Upper lobe of left lung (tissue), 4 donors: Measurements from ENCODE around the gene HTATIP2.

Experiments used
- POLR2AphosphoS5 ChIP-seq, 2 donors: sonication (generic); formaldehyde crosslinking; IDR thresholded peaks; one replicate each; pipeline ENCODE4 v1.5.1; 2017; ENCODE audit warnings: antibody characterized with exemption in 2 of 2
- TF ChIP-seq, protein P1 (sequence below), 6 experiments: fragments of 450-650 bp in 4 of 6; fragments of 200-600 bp in 2 of 6; sonication (generic) in 2 of 6; IDR thresholded peaks; one replicate each; pipeline ENCODE4 v1.5.1; 2016 to 2019; ENCODE audit warnings: antibody characterized with exemption in 6 of 6

DNA sequence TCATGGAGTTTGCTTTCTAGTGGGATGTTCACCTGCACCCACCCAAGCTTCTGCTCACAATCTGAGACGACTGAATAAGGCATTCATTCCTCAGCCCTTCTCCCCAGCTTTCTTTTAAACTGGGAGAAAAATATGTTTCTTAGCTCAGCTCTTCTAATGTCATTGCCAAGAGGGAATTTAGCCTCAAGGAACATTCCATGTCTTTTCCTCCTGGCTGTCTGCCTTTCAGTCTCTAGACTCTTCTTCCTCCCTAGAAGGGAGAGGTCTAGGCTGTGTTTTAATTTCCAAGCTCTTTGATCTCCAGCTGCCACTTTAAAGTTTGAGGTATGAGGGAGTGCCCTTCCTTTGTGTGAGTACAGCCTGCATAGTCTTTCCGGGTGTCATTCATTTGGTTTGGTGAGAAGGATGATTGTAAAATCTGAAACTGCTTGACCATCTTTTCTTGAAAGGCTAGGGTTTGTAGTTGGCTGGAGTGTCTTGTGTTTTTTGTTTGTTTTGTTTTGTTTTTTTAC is 11.7 kb upstream of the HTATIP2 start:
- TF ChIP-seq, protein P1, sequence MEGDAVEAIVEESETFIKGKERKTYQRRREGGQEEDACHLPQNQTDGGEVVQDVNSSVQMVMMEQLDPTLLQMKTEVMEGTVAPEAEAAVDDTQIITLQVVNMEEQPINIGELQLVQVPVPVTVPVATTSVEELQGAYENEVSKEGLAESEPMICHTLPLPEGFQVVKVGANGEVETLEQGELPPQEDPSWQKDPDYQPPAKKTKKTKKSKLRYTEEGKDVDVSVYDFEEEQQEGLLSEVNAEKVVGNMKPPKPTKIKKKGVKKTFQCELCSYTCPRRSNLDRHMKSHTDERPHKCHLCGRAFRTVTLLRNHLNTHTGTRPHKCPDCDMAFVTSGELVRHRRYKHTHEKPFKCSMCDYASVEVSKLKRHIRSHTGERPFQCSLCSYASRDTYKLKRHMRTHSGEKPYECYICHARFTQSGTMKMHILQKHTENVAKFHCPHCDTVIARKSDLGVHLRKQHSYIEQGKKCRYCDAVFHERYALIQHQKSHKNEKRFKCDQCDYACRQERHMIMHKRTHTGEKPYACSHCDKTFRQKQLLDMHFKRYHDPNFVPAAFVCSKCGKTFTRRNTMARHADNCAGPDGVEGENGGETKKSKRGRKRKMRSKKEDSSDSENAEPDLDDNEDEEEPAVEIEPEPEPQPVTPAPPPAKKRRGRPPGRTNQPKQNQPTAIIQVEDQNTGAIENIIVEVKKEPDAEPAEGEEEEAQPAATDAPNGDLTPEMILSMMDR (IDR thresholded peaks at IDR 0.05), result no peak
- TF ChIP-seq POLR2AphosphoS5 (IDR thresholded peaks at IDR 0.05), result no peak
